Hematopoietic multipotent progenitor cell (in vitro differentiated cells): Measurements from ENCODE around the gene GABRR1. TPM values are rescaled to one million over a fixed set of nuclear protein-coding genes. Genes with fewer than 3 reads are reported as not detected.

Source experiments
- DNase-seq, 3 donors: peaks; one replicate each; pipeline ENCODE4 v3.0.0-alpha.2; 2011 to 2015; ENCODE audit warnings: low read depth in 2 of 3, low spot score in 2 of 3
- total RNA-seq: library from RNA; depleted of rRNA; stranded (reverse); fragments of >200 nt; gene quantifications from one replicate; pipeline ENCODE4 v1.2.3, GENCODE V29; 2012

Gene GABRR1
- total RNA-seq, result not detected

GRCh38 chr6:89217299-89217910 is at the start of gene GABRR1:
TSS of gene GABRR1 (minus strand) at chr6:89217358. CDS start at chr6:89217322, 36 bp downstream.
- DNase-seq, result peak in 1 of 3 donors; percentile 18

GRCh38 chr6:89264296-89264695 is 47.1 kb upstream of the GABRR1 start:
- DNase-seq, result no peak

GRCh38 chr6:89260832-89261231 is 43.7 kb upstream of the GABRR1 start:
- DNase-seq, result peak in 2 of 3 donors; percentile 80 to 94

- DNase-seq, result peak in 2 of 3 donors; percentile 33 to 50
Measured at GRCh38 chr6:89260310-89260709, 43.2 kb upstream of the GABRR1 start.

- DNase-seq, result no peak
Measured at GRCh38 chr6:89258912-89259311, 41.8 kb upstream of the GABRR1 start.

GRCh38 chr6:89257781-89258180 is 40.6 kb upstream of the GABRR1 start:
- no peak for DNase-seq

GRCh38 chr6:89257346-89257745 is 40.2 kb upstream of the GABRR1 start:
- DNase-seq, result no peak

GRCh38 chr6:89255417-89255816 is 38.3 kb upstream of the GABRR1 start:
- no peak for DNase-seq

GRCh38 chr6:89254569-89254968 is 37.4 kb upstream of the GABRR1 start:
- no peak for DNase-seq

- no peak for DNase-seq
Measured at GRCh38 chr6:89252907-89253306, 35.7 kb upstream of the GABRR1 start.

GRCh38 chr6:89251976-89252375 is 34.8 kb upstream of the GABRR1 start:
- DNase-seq, result no peak

- no peak for DNase-seq
Measured at GRCh38 chr6:89251170-89251569, 34.0 kb upstream of the GABRR1 start.

- DNase-seq, result no peak
Measured at GRCh38 chr6:89250239-89250638, 33.1 kb upstream of the GABRR1 start.

- no peak for DNase-seq
Measured at GRCh38 chr6:89244241-89244985, 27.3 kb upstream of the GABRR1 start.

GRCh38 chr6:89243331-89243629 is 26.1 kb upstream of the GABRR1 start:
- no peak for DNase-seq

GRCh38 chr6:89242574-89243330 is 25.6 kb upstream of the GABRR1 start:
- peak in 2 of 3 donors; percentile 47 to 71 for DNase-seq

- DNase-seq, result peak in 2 of 3 donors; percentile 68 to 94
Measured at GRCh38 chr6:89239338-89239737, 22.2 kb upstream of the GABRR1 start.

- DNase-seq, result no peak
Measured at GRCh38 chr6:89237158-89237557, 20.0 kb upstream of the GABRR1 start.

GRCh38 chr6:89233605-89234004 is 16.4 kb upstream of the GABRR1 start:
- peak in 2 of 3 donors; percentile 20 to 56 for DNase-seq

- DNase-seq, result no peak
Measured at GRCh38 chr6:89222712-89223039, 5.5 kb upstream of the GABRR1 start.

GRCh38 chr6:89221971-89222711 is 5.0 kb upstream of the GABRR1 start:
- no peak for DNase-seq
